Breast epithelium (tissue), 3 donors: ENCODE measurements around the gene TRMT61B.

Experiments
- CTCF ChIP-seq, 3 donors: fragments of 450-650 bp; IDR thresholded peaks; one replicate each; pipeline ENCODE4 v1.5.1; 2016 to 2017; ENCODE audit warnings: antibody characterized with exemption in 3 of 3, mild to moderate bottlenecking in 3 of 3, moderate library complexity in 3 of 3
- POLR2A ChIP-seq: fragments of 450-650 bp; IDR thresholded peaks from one replicate; pipeline ENCODE4 v1.6.1; 2016; ENCODE audit warnings: antibody characterized with exemption, mild to moderate bottlenecking, moderate library complexity

- TF ChIP-seq CTCF (IDR thresholded peaks at IDR 0.05), result no peak
- peak; percentile 41 for TF ChIP-seq POLR2A
Measured at GRCh38 chr2:28870146-28870891, at the start of gene TRMT61B.
